ENCODE results near the gene XRCC3. TPM values are rescaled to one million over a fixed set of nuclear protein-coding genes. Genes with fewer than 3 reads are reported as not detected.

Gene XRCC3
- total RNA-seq, 4 donors from 2014 or later, result 7.8 to 47.6 (median 23.8) TPM

- intact Hi-C loops (cut with DNase I; ENCODE audit: low total_unique reads), result no loop called here
- WGBS, 2 donors (ENCODE audit: low coverage in 1 of 2), result 100% methylated on average over 2 of the region's 7 CpGs; no CpG with 5 or more reads in 1 of the 2 donors
- in situ Hi-C loops (cut with MboI; ENCODE audit: low pct_ligation_motif_present in 1 of 4, low pct_unique_long_range_greater_than_20kb in 1 of 4, low sequenced_read_pairs in 3 of 4), result no loop called here
- H3K4me3 ChIP-seq, result no peak overlapping the region
- no peak for DNase-seq
- peak overlapping the region; percentile 60 to 79 (median 62) for H3K27ac ChIP-seq
- H3K36me3 ChIP-seq, result peaks cover 0 to 7% (median 0%) of the 10 kb centered on the region in 4 donors
- H3K9me3 ChIP-seq, result no peaks in the 10 kb centered on the region
- no peaks in the 10 kb centered on the region for H3K27me3 ChIP-seq
- no peak for TF ChIP-seq POLR2A (IDR thresholded peaks at IDR 0.05)
- TF ChIP-seq EP300 (IDR thresholded peaks at IDR 0.05; ENCODE audit: low read depth), result no peak
- TF ChIP-seq POLR2AphosphoS5 (IDR thresholded peaks at IDR 0.05), result no peak
- TF ChIP-seq, protein P1, sequence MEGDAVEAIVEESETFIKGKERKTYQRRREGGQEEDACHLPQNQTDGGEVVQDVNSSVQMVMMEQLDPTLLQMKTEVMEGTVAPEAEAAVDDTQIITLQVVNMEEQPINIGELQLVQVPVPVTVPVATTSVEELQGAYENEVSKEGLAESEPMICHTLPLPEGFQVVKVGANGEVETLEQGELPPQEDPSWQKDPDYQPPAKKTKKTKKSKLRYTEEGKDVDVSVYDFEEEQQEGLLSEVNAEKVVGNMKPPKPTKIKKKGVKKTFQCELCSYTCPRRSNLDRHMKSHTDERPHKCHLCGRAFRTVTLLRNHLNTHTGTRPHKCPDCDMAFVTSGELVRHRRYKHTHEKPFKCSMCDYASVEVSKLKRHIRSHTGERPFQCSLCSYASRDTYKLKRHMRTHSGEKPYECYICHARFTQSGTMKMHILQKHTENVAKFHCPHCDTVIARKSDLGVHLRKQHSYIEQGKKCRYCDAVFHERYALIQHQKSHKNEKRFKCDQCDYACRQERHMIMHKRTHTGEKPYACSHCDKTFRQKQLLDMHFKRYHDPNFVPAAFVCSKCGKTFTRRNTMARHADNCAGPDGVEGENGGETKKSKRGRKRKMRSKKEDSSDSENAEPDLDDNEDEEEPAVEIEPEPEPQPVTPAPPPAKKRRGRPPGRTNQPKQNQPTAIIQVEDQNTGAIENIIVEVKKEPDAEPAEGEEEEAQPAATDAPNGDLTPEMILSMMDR (IDR thresholded peaks at IDR 0.05), result no peak
- H3K4me1 ChIP-seq, result peaks cover 14 to 37% (median 24%) of the 10 kb centered on the region in 4 donors
Measured at GRCh38 chr14:103723748-103724081, 8.5 kb upstream of the XRCC3 start.

GRCh38 chr14:103721334-103722120, 6.3 kb upstream of the XRCC3 start:
- DNase-seq, result no peak
- no peaks in the 10 kb centered on the region for H3K27me3 ChIP-seq
- 88 to 92% methylated on average over 10 to 24 of the region's 26 CpGs for WGBS, 2 donors (ENCODE audit: low coverage in 1 of 2)
- H3K36me3 ChIP-seq, result peaks cover 0 to 7% (median 0%) of the 10 kb centered on the region in 4 donors
- TF ChIP-seq, protein P1 (IDR thresholded peaks at IDR 0.05), result no peak
- no peak for TF ChIP-seq POLR2AphosphoS5 (IDR thresholded peaks at IDR 0.05)
- TF ChIP-seq POLR2A (IDR thresholded peaks at IDR 0.05), result no peak
- TF ChIP-seq EP300 (IDR thresholded peaks at IDR 0.05; ENCODE audit: low read depth), result no peak
- in situ Hi-C loops (cut with MboI; ENCODE audit: low pct_ligation_motif_present in 1 of 4, low pct_unique_long_range_greater_than_20kb in 1 of 4, low sequenced_read_pairs in 3 of 4), result no loop called here
- intact Hi-C loops (cut with DNase I; ENCODE audit: low total_unique reads), result no loop called here
- no peaks in the 10 kb centered on the region for H3K9me3 ChIP-seq
- peaks cover 22 to 42% (median 26%) of the 10 kb centered on the region in 4 donors for H3K4me1 ChIP-seq
- no peak overlapping the region for H3K4me3 ChIP-seq
- no peak overlapping the region for H3K27ac ChIP-seq

DNA sequence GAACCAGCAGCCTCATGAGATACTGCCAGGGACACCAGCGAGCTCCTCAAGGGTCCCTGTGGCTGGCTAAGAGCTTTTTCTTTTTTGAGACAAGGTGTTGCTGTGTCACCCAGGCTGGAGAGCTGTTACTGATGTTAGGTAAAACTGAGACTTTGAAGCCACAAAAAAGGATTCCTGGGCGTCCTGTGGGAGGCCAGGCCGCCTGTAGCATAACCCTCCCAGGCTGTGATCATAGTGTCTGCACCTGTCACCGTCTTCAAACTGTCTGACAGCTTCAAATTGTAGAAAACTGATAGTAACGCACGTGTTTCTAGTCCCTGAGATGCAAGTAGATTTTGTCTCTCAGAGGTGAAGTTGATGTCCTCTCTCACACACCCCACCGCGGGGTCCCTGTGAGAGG, 4.5 kb upstream of the XRCC3 start:
- intact Hi-C loops (cut with DNase I; ENCODE audit: low total_unique reads) (loop anchor here (10.0 kb wide), 1 partner anchor 145 kb away; no protein-coding TSS in a partner anchor), in situ Hi-C loops (cut with MboI; ENCODE audit: low pct_ligation_motif_present in 1 of 4, low pct_unique_long_range_greater_than_20kb in 1 of 4, low sequenced_read_pairs in 3 of 4) (no loop called here)
- TF ChIP-seq, protein P1 (IDR thresholded peaks at IDR 0.05), result no peak
- TF ChIP-seq POLR2AphosphoS5 (IDR thresholded peaks at IDR 0.05) (no peak), EP300 (IDR thresholded peaks at IDR 0.05; ENCODE audit: low read depth) (no peak), POLR2A (IDR thresholded peaks at IDR 0.05) (no peak)
- Histone ChIP-seq H3K4me1 (peaks cover 22 to 46% (median 32%) of the 10 kb centered on the region in 4 donors), H3K36me3 (no peaks in the 10 kb centered on the region), H3K4me3 (no peak overlapping the region), H3K9me3 (no peaks in the 10 kb centered on the region), H3K27ac (no peak overlapping the region), H3K27me3 (no peaks in the 10 kb centered on the region)
- WGBS, 2 donors (ENCODE audit: low coverage in 1 of 2), result 88 to 100% methylated on average over 1 to 8 of the region's 8 CpGs
- DNase-seq, result no peak

DNA sequence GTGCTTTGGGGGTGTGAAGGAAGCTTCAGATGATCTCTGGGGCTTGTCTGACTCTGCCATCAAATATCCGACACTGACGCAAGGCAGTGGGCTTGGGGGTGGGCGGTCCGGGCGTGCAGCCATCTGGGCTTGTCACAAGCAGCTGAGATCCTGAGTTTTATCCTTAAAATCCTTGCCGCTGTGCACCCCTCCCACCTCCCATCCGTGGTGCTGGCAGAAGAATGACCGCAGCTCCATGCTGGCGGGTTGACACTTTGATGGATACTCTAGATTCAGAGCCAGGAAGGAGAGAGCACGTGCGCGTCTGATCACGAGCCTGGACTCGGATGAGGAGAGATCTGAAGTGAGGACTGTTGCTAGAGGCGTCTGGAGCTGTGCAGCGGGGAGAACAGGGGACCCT, 3.3 kb upstream of the XRCC3 start:
- Histone ChIP-seq H3K9me3 (no peaks in the 10 kb centered on the region), H3K4me3 (no peak overlapping the region), H3K27me3 (no peaks in the 10 kb centered on the region), H3K36me3 (no peaks in the 10 kb centered on the region), H3K4me1 (peaks cover 16 to 44% (median 29%) of the 10 kb centered on the region in 4 donors), H3K27ac (no peak overlapping the region)
- DNase-seq, result no peak
- in situ Hi-C loops (cut with MboI; ENCODE audit: low pct_ligation_motif_present in 1 of 4, low pct_unique_long_range_greater_than_20kb in 1 of 4, low sequenced_read_pairs in 3 of 4) (no loop called here), intact Hi-C loops (cut with DNase I; ENCODE audit: low total_unique reads) (loop anchor here (10.0 kb wide), 1 partner anchor 144 kb away; no protein-coding TSS in a partner anchor)
- 76% methylated on average over 16 of the region's 16 CpGs; no CpG with 5 or more reads in 1 of the 2 donors for WGBS, 2 donors (ENCODE audit: low coverage in 1 of 2)
- TF ChIP-seq POLR2AphosphoS5 (IDR thresholded peaks at IDR 0.05), result peak in 1 of 3 donors; percentile 25
- TF ChIP-seq EP300 (IDR thresholded peaks at IDR 0.05; ENCODE audit: low read depth), result no peak
- TF ChIP-seq, protein P1 (IDR thresholded peaks at IDR 0.05), result no peak
- TF ChIP-seq POLR2A (IDR thresholded peaks at IDR 0.05), result no peak

All from transverse colon (tissue), 4 donors.